ENCODE measurements around the gene TPGS1.

DNA sequence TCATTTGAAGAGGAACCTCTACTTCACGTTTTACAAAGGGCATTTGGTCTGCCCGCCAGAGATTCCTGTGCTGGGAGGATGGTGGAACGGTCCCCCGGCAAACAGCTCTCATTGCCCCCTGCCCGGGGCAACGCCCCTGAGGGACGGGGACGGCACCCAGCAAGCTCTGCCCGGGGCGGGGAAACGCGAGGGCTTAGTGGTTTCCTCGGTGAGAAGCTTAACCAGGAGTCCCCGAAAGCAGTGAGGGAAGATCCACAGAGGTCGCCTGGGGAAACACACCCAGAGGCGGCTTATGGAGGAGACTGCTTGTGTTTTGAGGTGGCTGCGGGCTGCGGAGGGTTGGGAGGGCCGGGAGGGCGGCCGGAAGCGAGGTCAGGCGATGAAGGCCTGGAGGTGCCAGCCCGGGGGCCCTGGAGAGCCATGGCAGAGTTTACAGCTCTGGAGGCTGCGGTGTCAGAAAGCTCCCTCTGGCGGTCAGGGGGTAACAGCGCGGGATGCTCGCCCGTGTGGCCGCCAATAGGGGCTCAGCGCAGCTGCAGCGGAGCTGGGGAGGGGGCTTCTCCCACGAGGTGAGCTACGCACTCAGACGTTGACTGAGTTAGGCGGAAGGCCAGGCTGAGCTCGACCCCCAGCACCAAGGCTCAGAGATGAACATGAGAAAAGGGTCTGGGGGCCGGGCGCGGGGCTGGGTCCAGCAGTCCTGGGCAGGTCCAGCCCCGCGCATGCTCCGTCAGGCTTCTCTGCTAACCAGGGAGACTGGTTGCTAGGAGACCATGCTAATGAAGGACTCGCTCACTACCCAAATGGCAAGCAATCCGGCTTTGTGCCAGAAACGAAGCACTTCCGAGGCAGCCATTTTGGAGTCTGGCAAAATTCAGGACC lies 652 bp upstream of the TPGS1 start:
- TF ChIP-seq POLR2A (IDR thresholded peaks at IDR 0.05; ENCODE audit: low read length), result peak; percentile 23
- TF ChIP-seq GATA1 (IDR thresholded peaks at IDR 0.05; ENCODE audit: low read depth, low read length), result no peak
